ENCODE data around the gene KLC1.

GRCh38 chr14:103641161-103641560 is 12.2 kb downstream of the KLC1 start:
- TF ChIP-seq CTCF (IDR thresholded peaks at IDR 0.05), result no peak
- no peak for TF ChIP-seq ZNF302 (CRISPR knock-in tag; IDR thresholded peaks at IDR 0.05)
- no peak for TF ChIP-seq MAFK (IDR thresholded peaks at IDR 0.05; ENCODE audit: partially characterized antibody)
- no peak for TF ChIP-seq ESRRA (IDR thresholded peaks at IDR 0.05; ENCODE audit: borderline replicate concordance, low read length)
- TF ChIP-seq POLR2A (IDR thresholded peaks at IDR 0.05; ENCODE audit: low read length), result no peak
- no peak for TF ChIP-seq SREBF2 (IDR thresholded peaks at IDR 0.05)
- TF ChIP-seq PBX3 (IDR thresholded peaks at IDR 0.05), result no peak
- no peak for TF ChIP-seq KDM1A (IDR thresholded peaks at IDR 0.05; ENCODE audit: low read depth)
- no peak for TF ChIP-seq EP300 (IDR thresholded peaks at IDR 0.05)
- TF ChIP-seq BHLHE40 (IDR thresholded peaks at IDR 0.05; ENCODE audit: low read depth, low read length), result no peak
- no peak for TF ChIP-seq CEBPB (IDR thresholded peaks at IDR 0.05)

All from A549 (cell line).